ENCODE results near the gene FOXF1. TPM values are rescaled to one million over a fixed set of nuclear protein-coding genes. Genes with fewer than 3 reads are reported as not detected.

FOXF1 gene
- polyA plus RNA-seq, 3 donors, result 0.03 to 0.06 TPM; not detected in 1

GRCh38 chr16:86528061-86528929, 18.0 kb downstream of the FOXF1 start:
- no peak for DNase-seq (ENCODE audit: extremely low read depth in 1 of 11, low read depth in 9 of 11, low spot score in 4 of 11)

DNA sequence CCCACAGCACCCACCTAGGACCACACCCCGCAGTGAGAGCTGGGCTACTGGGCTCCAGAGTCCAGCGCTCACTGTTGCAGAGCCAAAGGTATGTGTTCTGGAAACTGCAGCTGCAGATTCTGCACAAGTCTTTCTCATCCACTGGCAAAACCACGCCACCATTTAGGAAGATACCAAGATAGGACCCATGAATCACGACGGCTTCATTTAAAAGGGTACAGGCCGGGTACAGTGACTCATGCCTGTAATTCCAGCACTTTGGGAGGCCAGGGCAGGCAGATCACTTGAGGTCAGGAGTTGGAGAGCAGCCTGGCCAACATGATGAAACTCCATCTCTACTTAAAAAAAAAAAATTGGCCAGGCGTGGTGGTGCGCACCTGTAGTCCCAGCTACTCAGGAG, 18.8 kb downstream of the FOXF1 start:
- DNase-seq (ENCODE audit: extremely low read depth in 1 of 11, low read depth in 9 of 11, low spot score in 4 of 11), result no peak

- no peak for DNase-seq (ENCODE audit: extremely low read depth in 1 of 11, low read depth in 9 of 11, low spot score in 4 of 11)
Observed at GRCh38 chr16:86530251-86531190, 20.2 kb downstream of the FOXF1 start.

GRCh38 chr16:86531191-86531545, 20.8 kb downstream of the FOXF1 start:
- no peak for DNase-seq (ENCODE audit: extremely low read depth in 1 of 11, low read depth in 9 of 11, low spot score in 4 of 11)

GRCh38 chr16:86531641-86532525, 21.6 kb downstream of the FOXF1 start:
- no peak for DNase-seq (ENCODE audit: extremely low read depth in 1 of 11, low read depth in 9 of 11, low spot score in 4 of 11)

DNA sequence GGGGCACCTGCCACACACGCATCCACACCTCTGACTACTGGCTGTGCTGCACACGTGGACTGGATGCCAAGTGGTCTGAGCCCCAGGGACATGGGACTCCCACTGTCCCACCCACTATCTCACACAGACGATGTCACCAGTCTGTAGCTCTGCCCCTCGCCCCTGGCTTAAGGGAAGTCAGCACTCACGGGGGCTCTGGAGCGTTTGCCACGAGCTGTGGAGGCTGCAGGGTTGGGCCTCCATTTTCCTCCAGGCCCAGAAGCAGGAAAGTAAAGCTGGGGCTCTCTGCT, 22.1 kb downstream of the FOXF1 start:
- DNase-seq (ENCODE audit: extremely low read depth in 1 of 11, low read depth in 9 of 11, low spot score in 4 of 11), result no peak

DNA sequence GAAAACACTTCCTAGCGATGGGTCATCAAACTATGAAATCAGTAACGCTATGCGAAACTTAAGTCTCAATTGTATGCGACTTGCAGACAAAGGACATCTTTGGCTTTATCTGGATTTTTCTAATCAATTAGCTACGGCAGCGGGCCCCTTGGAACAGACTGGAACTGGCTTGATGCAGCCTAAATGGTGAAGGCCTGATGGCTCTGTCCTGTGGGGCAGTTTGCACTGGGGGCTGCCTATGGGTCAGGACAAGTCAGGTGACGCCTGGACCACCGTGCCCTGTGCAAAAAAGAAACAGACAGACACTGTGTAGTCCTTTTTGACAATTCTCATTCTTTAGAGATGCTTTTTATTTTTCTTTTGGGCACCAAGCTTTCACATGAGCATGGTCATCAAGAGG, 22.7 kb downstream of the FOXF1 start:
- DNase-seq (ENCODE audit: extremely low read depth in 1 of 11, low read depth in 9 of 11, low spot score in 4 of 11), result no peak

DNA sequence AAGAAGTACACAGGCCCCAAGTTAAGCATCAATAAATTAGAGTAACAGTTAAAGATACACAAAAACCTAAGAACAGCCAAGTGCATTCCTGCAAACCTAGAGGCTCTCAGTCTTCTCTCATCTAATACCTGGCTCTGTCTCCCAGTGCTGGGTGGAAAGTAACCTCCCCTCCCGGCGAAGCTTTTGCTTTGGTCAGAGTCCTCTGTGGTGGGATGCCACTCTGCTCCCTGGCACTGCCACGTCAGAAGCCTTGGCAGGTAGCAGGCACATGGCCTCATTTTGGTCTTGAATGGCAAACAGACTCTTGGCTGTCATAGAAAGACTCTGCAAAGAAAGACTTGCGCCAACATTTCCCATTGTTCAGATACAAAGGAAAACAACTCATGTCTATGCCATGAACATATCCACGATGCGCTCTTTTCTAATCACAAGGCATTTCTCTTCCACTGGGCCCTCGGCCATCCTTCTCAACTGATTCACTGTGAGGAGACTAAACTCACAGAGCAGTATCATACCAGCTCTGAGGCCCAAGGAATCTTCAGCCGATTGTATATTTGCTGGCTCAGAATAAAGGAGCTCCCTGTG, 23.5 kb downstream of the FOXF1 start:
- DNase-seq (ENCODE audit: extremely low read depth in 1 of 11, low read depth in 9 of 11, low spot score in 4 of 11), result no peak

DNA sequence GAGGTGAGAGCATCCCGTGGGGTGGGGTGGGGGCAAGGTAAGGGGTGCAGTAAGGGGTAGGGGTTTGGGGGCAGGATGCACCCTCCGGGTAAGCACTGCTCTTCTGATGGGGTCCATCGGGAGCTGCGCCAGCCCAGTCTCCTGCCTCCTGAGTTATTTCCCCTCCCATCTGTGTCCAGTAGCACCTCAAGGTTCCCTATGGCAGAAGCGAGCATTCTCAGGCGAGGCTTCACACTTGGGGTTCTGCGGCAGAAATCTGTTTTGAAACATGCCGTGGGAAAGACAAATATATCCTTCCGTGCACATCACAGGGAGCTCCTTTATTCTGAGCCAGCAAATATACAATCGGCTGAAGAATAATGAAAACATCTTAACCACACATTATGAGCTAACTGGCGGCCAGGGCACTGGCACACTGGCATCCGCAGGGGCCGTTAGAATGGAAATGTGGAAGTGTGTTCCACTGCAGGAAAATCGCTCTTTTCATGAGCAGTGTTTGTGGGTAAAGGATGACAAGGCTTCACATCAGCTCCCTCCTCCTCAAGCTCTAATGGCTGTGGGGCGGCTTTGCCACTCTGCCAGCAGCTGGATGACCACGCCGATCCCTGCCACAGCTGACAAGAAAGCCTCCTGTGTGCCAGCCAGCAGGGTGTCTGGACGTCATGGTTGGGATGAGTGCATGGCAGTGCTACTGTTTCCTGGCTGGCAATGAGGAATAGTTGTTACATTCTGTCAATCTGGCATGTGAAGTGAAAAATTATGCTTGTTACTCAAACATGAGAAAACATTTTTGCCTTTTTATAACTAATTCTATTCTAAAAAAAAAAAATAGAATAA, 24.7 kb downstream of the FOXF1 start:
- DNase-seq (ENCODE audit: extremely low read depth in 1 of 11, low read depth in 9 of 11, low spot score in 4 of 11), result no peak

DNA sequence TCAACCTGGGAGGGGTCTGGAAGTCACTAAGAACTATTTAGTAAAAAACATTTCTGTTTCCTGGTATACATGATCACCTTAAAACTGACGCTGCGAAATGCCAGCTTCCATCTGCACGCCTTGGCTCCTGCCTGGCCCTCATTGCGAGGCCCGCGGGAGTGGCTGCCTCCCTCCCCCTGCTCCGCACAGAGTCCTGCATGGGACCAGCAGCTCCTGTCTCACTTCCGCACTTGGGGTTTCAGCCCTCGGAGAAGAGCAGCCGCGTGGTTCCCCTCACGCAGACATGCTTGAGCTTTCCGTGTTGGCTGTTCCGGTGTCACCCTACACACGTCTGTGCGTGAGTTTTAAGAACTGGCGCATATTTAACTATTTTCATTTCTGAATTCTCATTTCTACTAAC, 26.3 kb downstream of the FOXF1 start:
- no peak for DNase-seq (ENCODE audit: extremely low read depth in 1 of 11, low read depth in 9 of 11, low spot score in 4 of 11)

DNA sequence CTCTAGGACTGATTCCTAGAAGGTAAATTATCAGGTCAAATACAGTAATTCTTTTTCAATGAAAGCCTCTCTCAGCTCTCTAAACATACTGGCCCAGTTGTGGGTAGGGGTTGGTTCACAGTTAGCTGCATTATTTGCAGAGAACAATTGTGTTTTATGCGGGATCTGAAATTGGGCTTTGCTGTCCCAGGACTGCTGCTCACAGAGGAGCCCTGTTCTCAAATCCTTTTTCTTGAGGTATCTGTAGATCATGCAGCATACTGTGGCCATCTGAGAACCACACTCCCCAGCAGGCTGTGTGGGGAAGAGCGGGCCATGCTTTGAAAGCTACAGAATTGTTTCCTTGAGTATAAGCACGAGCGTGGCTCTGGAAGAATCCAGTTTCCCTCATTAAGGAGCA, 27.2 kb downstream of the FOXF1 start:
- no peak for DNase-seq (ENCODE audit: extremely low read depth in 1 of 11, low read depth in 9 of 11, low spot score in 4 of 11)

- DNase-seq (ENCODE audit: extremely low read depth in 1 of 11, low read depth in 9 of 11, low spot score in 4 of 11), result no peak
Observed at GRCh38 chr16:86538196-86538780, 28.0 kb downstream of the FOXF1 start.

DNA sequence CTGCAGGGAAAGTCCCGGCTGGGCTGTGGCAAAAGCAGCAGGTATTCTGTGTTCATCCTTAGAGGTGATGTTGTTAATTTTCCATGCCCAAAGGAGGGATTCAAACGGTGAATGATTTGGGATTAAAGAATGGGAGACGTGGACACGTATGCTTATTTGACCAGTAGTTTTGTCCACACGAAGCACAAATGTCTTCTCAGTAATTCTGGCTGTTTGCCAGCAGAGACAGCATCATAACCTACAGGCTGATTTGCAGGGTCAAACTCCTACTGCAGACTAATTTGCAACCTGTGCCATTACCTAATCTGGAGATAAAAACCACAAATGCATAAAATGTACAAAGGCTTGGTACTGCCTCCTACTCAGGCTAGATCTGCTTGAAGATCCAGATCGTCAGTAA, 30.6 kb downstream of the FOXF1 start:
- no peak for DNase-seq (ENCODE audit: extremely low read depth in 1 of 11, low read depth in 9 of 11, low spot score in 4 of 11)

- DNase-seq (ENCODE audit: extremely low read depth in 1 of 11, low read depth in 9 of 11, low spot score in 4 of 11), result no peak
Observed at GRCh38 chr16:86541560-86541959, 31.2 kb downstream of the FOXF1 start.

DNA sequence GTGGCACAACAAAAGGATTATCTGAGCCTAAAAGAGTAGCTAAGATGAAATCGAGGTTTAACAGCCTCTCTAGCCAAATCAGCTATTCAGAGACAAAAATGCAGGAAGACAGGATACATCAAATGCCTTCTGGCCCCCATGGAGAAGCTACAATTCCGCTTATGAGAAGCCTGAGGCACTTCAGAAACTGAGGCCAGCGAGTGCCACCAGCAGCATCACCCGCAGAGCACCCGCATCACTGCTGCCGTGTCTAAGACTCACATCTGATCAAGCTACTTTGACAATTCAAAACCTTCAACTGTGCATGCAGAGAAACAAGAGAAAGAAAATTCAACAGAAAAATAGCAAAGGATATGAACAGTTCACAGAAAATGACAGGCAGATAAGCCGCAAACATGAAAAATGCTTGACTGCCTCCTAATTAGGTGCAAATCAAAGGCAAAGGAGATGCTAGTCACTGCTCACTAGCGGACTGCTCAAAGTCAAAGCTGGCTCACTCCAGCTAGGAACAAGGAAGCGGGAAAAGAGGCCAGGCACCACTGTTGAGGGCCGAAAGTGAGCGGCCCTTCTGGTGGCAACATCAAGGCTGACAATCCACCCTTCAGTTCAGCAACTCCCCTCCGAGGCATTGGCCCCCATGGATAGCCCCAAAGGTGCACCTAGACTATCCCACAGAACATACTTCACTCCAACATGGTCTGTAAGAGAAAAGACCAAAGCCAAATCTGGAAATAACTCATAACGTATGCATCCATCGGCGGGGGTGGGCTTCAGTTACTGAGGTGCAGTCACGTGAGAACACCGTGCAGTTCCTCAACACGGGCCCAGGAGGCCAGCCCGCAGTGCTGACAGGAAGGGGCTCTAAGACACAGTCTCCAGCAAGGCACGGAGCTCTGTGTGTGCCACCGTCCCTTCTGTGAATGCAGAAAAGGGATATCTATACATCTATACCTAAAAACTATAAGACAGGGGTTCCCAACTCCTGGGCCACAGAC, 32.7 kb downstream of the FOXF1 start:
- no peak for DNase-seq (ENCODE audit: extremely low read depth in 1 of 11, low read depth in 9 of 11, low spot score in 4 of 11)

- no peak for DNase-seq (ENCODE audit: extremely low read depth in 1 of 11, low read depth in 9 of 11, low spot score in 4 of 11)
Observed at GRCh38 chr16:86545481-86545880, 35.2 kb downstream of the FOXF1 start.
